ENCODE measurements around the gene PHF14.
A peak's percentile ranks its signal among the peaks of the same experiment; 100 is the strongest.

The PHF14 gene

GRCh38 chr7:11177793-11178192, 204.1 kb downstream of the PHF14 start:
- no peak for DNase-seq

- DNase-seq, result no peak
These were observed 207.9 kb downstream of the PHF14 start for GRCh38 chr7:11181590-11181989.

GRCh38 chr7:11182736-11183135, 209.1 kb downstream of the PHF14 start:
- DNase-seq, result no peak

GRCh38 chr7:11185179-11185815, 211.6 kb downstream of the PHF14 start:
- DNase-seq, result no peak

GRCh38 chr7:11188529-11189310, 215.0 kb downstream of the PHF14 start:
- DNase-seq, result no peak

- no peak for DNase-seq
These were observed 217.4 kb downstream of the PHF14 start for GRCh38 chr7:11191081-11191480.

- no peak for DNase-seq
These were observed 218.0 kb downstream of the PHF14 start for GRCh38 chr7:11191574-11192220.

GRCh38 chr7:11192506-11192905, 218.8 kb downstream of the PHF14 start:
- DNase-seq, result no peak

GRCh38 chr7:11193131-11193867, 219.6 kb downstream of the PHF14 start:
- no peak for DNase-seq

GRCh38 chr7:11193888-11194287, 220.2 kb downstream of the PHF14 start:
- DNase-seq, result no peak

GRCh38 chr7:11194492-11194891, 220.8 kb downstream of the PHF14 start:
- DNase-seq, result no peak

GRCh38 chr7:11195502-11195901, 221.8 kb downstream of the PHF14 start:
- no peak for DNase-seq

- no peak for DNase-seq
These were observed 222.5 kb downstream of the PHF14 start for GRCh38 chr7:11196143-11196542.

GRCh38 chr7:11203224-11203623, 229.6 kb downstream of the PHF14 start:
- no peak for DNase-seq

GRCh38 chr7:11203683-11204082, 230.0 kb downstream of the PHF14 start:
- DNase-seq, result no peak

GRCh38 chr7:11206177-11206899, 232.7 kb downstream of the PHF14 start:
- no peak for DNase-seq

- DNase-seq, result no peak
These were observed 233.9 kb downstream of the PHF14 start for GRCh38 chr7:11207565-11207964.

GRCh38 chr7:11208883-11209465, 235.3 kb downstream of the PHF14 start:
- DNase-seq, result no peak

GRCh38 chr7:11210374-11210773, 236.7 kb downstream of the PHF14 start:
- DNase-seq, result no peak

- DNase-seq, result peak; percentile 20
These were observed 238.5 kb downstream of the PHF14 start for GRCh38 chr7:11212080-11212711.

- DNase-seq, result no peak
These were observed 239.1 kb downstream of the PHF14 start for GRCh38 chr7:11212816-11213215.

GRCh38 chr7:11213266-11213665, 239.6 kb downstream of the PHF14 start:
- no peak for DNase-seq
